Fibroblast of gingiva (primary cell): Measurements from ENCODE around the gene TMEM225B.
"Not testable (repeated sequence)": the region's sequence is repeated elsewhere in the genome, so short reads cannot be mapped to it uniquely, and the experiment has no call there.

Experiments used
- DNase-seq: peaks from one replicate; pipeline ENCODE4 v3.0.0-alpha.2; 2011; ENCODE audit warnings: low read depth

The TMEM225B gene

GRCh38 chr7:99623091-99623693 is 25.1 kb downstream of the TMEM225B start:
- DNase-seq = no peak

GRCh38 chr7:99623702-99624447 is 25.8 kb downstream of the TMEM225B start:
- no peak for DNase-seq

- DNase-seq = no peak
These were observed 26.4 kb downstream of the TMEM225B start for GRCh38 chr7:99624484-99624883.

- DNase-seq = no peak
These were observed 27.3 kb downstream of the TMEM225B start for GRCh38 chr7:99625321-99625720.

GRCh38 chr7:99625961-99626360 is 27.9 kb downstream of the TMEM225B start:
- DNase-seq = no peak

- no peak for DNase-seq
These were observed 28.6 kb downstream of the TMEM225B start for GRCh38 chr7:99626661-99627060.

GRCh38 chr7:99627513-99627912 is 29.4 kb downstream of the TMEM225B start:
- no peak for DNase-seq

GRCh38 chr7:99628471-99629465 is 30.7 kb downstream of the TMEM225B start:
- DNase-seq = no peak

- DNase-seq = no peak
These were observed 31.6 kb downstream of the TMEM225B start for GRCh38 chr7:99629643-99630042.

GRCh38 chr7:99631295-99632109 is 33.4 kb downstream of the TMEM225B start:
- no peak for DNase-seq

GRCh38 chr7:99637414-99637813 is 39.3 kb downstream of the TMEM225B start:
- not testable (repeated sequence) for DNase-seq

GRCh38 chr7:99638731-99639130 is 40.7 kb downstream of the TMEM225B start:
- DNase-seq = no peak

- no peak for DNase-seq
These were observed 41.2 kb downstream of the TMEM225B start for GRCh38 chr7:99639267-99639666.

GRCh38 chr7:99642027-99642426 is 44.0 kb downstream of the TMEM225B start:
- DNase-seq = no peak

GRCh38 chr7:99643464-99643863 is 45.4 kb downstream of the TMEM225B start:
- DNase-seq = no peak

GRCh38 chr7:99644431-99644830 is 46.4 kb downstream of the TMEM225B start:
- no peak for DNase-seq

- DNase-seq = no peak
These were observed 47.5 kb downstream of the TMEM225B start for GRCh38 chr7:99645590-99645989.

GRCh38 chr7:99648843-99649242 is 50.8 kb downstream of the TMEM225B start:
- no peak for DNase-seq

- DNase-seq = no peak
These were observed 53.2 kb downstream of the TMEM225B start for GRCh38 chr7:99651290-99651689.

GRCh38 chr7:99652671-99653070 is 54.6 kb downstream of the TMEM225B start:
- no peak for DNase-seq

- not testable (repeated sequence) for DNase-seq
These were observed 55.2 kb downstream of the TMEM225B start for GRCh38 chr7:99653269-99653668.

- no peak for DNase-seq
These were observed 55.7 kb downstream of the TMEM225B start for GRCh38 chr7:99653754-99654153.
